Right cardiac atrium (tissue), 5 donors: ENCODE data around the gene SRSF12. TPM values are rescaled to one million over a fixed set of nuclear protein-coding genes. Genes with fewer than 3 reads are reported as not detected.

Experiments used
- ATAC-seq, 2 donors: fragments of 200-7000 bp; cut with Tn5 transposase; one replicate each; pipeline versions ENCODE4 v1.8.0 to v1.9.1; 2020; ENCODE audit warnings: moderate library complexity in 2 of 2, mild to moderate bottlenecking in 1 of 2
- DNase-seq, 3 donors: peaks; one replicate each; pipeline ENCODE4 v3.0.0-alpha.2; 2020
- H3K27ac ChIP-seq: one replicate; pipeline ENCODE4 v1.5.1; 2013; ENCODE audit warnings: mild to moderate bottlenecking, low read length, control low read depth, moderate library complexity
- H3K27me3 ChIP-seq: one replicate; pipeline ENCODE4 v1.6.1; 2013; ENCODE audit not compliant: control insufficient read depth, insufficient read depth
- H3K4me1 ChIP-seq: one replicate; pipeline ENCODE4 v1.6.1; 2013; ENCODE audit warnings: low read length; ENCODE audit not compliant: control insufficient read depth, insufficient read depth
- H3K4me3 ChIP-seq: one replicate; pipeline ENCODE4 v1.5.1; 2013; ENCODE audit warnings: low read length, control low read depth
- H3K9me3 ChIP-seq: one replicate; pipeline ENCODE4 v1.6.1; 2013; ENCODE audit warnings: low read length; ENCODE audit not compliant: control insufficient read depth
- WGBS: extraction: QIAGEN DNeasy Blood & Tissue Kit; methylation state at CpG from one replicate; pipeline ENCODE4 v1.1.7; 2013; 5-methylcytosine and 5-hydroxymethylcytosine counted together
- intact Hi-C, 4 donors: fragments of 100-400 bp; cut with DNase I; formaldehyde crosslinking; loops; one replicate each; pipeline versions ENCODE4 v1.11.0 to v1.14.0; 2022 to 2023
- polyA plus RNA-seq: library from polyadenylated mRNA; stranded (reverse); fragments of 200-250 nt; gene quantifications from one replicate; pipeline ENCODE4 v1.2.3, GENCODE V29; 2013
- total RNA-seq, 4 donors: library from RNA; stranded (reverse); fragmentation: NEBNext Ultra II Directional; extraction: Animal tissue kit (Norgen Biotek cat#: 25700); gene quantifications; one replicate each; pipeline ENCODE4 v1.2.1, GENCODE V29; 2021
- donor health status: healthy with polysubstance abuse.
- donor health status: DM: no; HTN: yes; CAD: no.
- donor health status: DM: no; HTN: no; CAD: no.
- donor health status: DM: no; HTN: yes; CAD: no; lungs with severe emphysema.
- donor health status: DM: yes; HTN: yes; CAD: no.

Gene SRSF12
- total and polyA plus RNA-seq, 5 donors = 0.14 to 0.75 (median 0.31) TPM; not detected in 1

DNA sequence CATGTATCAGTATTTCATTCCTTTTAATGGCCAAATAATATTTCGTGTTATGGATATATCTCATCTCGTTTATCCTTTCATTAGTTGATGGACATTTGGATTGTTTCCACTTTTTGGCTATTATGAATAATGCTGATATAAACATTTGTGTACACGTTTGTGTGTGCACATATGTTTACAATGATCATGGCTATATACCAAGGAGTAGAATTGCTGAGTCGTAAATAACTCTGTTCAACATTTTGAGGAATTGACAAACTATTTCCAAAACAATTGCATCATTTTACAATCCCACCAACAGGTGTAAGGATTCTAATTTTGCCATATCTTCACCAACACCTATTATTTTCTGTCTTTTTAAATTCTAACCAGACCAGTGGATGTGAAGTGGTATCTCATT, 63.7 kb downstream of the SRSF12 start:
- Histone ChIP-seq H3K9me3 (no peaks in the 10 kb centered on the region), H3K27me3 (no peaks in the 10 kb centered on the region), H3K4me1 (peaks cover under 1% of the 10 kb centered on the region), H3K4me3 (no peak overlapping the region), H3K27ac (no peak overlapping the region)
- DNase-seq (no peak), ATAC-seq (no peak)
- 94% methylated on average over 4 of the region's 4 CpGs for WGBS
- intact Hi-C loops = no loop called here

DNA sequence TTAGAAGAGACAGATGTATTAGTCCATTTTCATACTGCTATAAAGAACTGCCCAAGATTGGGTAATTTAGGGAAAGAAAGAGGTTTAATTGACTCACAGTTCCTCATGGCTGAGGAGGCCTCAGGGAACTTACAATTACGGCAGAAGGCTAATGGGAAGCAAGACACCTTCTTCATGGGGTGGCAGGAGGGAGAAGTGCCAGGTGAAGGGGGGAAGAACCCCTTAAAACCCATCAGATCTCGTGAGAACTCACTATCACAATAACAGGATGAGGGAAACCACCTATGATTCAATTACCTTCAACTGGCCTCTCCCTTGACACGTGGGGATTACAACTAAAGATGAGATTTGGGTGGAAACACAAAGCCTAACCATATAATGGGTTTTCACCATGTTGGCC, 66.2 kb downstream of the SRSF12 start:
- Histone ChIP-seq H3K9me3 (no peaks in the 10 kb centered on the region), H3K27me3 (no peaks in the 10 kb centered on the region), H3K4me3 (no peak overlapping the region), H3K27ac (no peak overlapping the region), H3K4me1 (peaks cover 3% of the 10 kb centered on the region)
- 71% methylated on average over 3 of the region's 3 CpGs for WGBS
- intact Hi-C loops = no loop called here
- ATAC-seq = no peak
- no peak for DNase-seq

DNA sequence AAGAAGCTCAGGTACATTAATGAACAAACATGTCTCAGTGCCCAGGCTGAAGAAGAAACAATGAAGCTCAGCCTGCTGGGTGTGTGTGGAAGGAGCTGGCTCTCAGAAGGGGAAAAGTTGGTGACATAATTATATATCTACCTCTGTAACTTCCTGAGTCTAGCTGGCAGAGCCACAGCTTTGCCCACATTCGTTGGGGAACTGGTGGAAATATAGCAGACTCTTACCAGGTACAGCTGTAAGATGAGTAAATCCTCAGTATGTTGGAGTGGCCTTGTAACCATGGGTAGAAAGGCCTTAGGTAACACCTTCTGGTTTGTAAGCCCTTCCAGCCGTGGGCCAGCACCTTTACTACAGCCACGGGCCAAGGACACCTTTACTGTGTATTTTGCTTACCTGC, 67.2 kb downstream of the SRSF12 start:
- Histone ChIP-seq H3K4me1 (peaks cover 3% of the 10 kb centered on the region), H3K27me3 (no peaks in the 10 kb centered on the region), H3K27ac (no peak overlapping the region), H3K4me3 (no peak overlapping the region), H3K9me3 (no peaks in the 10 kb centered on the region)
- 79% methylated on average over 3 of the region's 3 CpGs for WGBS
- no peak for DNase-seq
- peak; percentile 10 to 13 for ATAC-seq
- intact Hi-C loops = no loop called here

DNA sequence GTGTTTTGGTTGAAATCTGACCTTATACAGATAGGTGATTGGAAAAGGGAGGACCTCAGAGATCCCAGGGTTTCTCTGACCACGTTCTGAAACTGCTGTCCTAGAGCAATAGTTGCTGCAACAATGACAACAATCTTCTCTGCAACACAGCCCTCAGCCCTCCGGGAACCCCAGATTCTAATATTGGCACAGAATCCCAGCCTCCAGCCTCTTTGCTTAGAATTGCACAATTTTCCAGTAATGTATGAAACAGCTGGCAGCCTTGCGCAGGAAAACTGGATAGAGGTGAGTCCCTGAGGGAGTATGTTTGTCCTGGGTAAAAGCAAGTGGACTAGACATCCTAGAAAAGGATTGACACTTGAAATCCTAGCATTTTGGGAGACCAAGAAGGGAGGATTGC, 67.7 kb downstream of the SRSF12 start:
- DNase-seq (peak in 2 of 3 donors; percentile 67 to 74), ATAC-seq (peak; percentile 86 to 89)
- WGBS = 31% methylated on average over 3 of the region's 3 CpGs
- intact Hi-C loops = no loop called here
- Histone ChIP-seq H3K27me3 (no peaks in the 10 kb centered on the region), H3K9me3 (no peaks in the 10 kb centered on the region), H3K27ac (no peak overlapping the region), H3K4me3 (no peak overlapping the region), H3K4me1 (peaks cover 3% of the 10 kb centered on the region)

DNA sequence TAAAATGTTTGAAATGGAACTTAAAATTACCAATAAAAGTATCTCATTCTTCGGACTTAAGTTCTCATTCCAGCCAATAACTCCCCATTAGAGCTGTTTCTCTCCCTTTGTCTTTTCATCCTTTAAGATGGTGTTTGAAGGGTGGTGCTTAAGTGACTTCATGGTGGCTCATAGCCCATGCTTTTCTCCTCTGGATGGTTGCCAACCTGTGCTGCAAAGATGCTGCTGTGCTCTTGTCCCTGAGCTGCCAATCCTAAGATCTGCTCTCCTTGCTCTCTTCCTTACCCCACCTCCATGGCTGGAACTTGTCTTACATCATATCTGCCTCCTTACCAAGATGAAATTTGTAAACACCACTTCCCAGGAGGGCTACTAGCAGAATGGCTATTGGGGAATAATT, 68.9 kb downstream of the SRSF12 start:
- Histone ChIP-seq H3K27ac (no peak overlapping the region), H3K4me1 (peaks cover 3% of the 10 kb centered on the region), H3K4me3 (no peak overlapping the region), H3K27me3 (no peaks in the 10 kb centered on the region), H3K9me3 (no peaks in the 10 kb centered on the region)
- ATAC-seq (no peak), DNase-seq (no peak)
- intact Hi-C loops = no loop called here
- 74% methylated on average over 1 of the region's 1 CpG for WGBS

DNA sequence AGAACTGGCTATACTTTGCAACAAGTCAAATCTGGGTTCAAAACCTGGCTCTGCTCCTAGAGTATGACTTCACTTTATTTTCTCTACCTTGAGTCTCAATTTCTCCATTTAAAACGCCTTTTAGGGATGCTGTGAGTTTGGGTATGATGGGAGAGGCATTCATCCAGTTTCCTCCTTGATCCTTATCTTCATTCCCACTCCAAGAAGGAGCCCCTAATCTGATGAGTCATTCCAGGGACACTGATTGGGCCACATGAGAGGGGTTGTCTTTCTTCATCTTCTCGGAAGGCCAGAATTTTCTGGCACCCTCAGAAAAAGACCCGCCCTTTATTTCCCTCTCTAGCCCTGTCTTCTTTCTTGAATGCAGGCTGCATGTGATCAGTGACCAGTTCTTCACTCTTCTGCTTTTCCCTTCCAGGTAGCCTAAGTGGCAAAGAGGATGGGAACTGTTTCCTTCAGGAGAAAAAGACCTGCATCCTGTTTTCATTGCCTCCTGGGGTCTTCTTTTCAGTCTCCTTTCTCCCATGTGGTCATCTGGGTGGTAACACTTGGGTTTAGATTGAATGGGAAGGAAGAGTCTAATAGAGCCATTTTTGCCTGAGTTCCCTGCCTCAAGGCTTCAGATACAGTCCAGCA, 69.5 kb downstream of the SRSF12 start:
- Histone ChIP-seq H3K9me3 (no peaks in the 10 kb centered on the region), H3K4me1 (peaks cover 3% of the 10 kb centered on the region), H3K27ac (no peak overlapping the region), H3K27me3 (no peaks in the 10 kb centered on the region), H3K4me3 (no peak overlapping the region)
- intact Hi-C loops = no loop called here
- no peak for DNase-seq
- ATAC-seq = no peak
- WGBS = 80% methylated on average over 3 of the region's 3 CpGs

DNA sequence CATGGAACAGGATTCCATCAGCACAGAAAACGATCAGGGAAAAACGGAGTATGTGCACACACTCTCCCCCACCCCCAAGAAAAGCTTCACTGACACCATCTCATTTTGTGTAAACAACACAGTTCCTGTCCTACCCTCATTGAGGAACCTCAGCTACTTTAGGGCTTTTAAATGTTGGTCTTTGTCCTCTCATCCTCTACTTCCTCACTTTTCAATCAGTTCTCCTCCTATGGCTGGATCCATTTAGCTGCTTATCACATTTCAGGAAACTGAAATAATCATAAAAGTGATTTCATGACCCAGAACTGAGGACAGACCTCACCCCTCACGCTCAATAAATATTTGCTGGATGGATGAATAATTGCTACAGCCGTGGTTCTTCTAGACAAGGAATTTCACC, 70.4 kb downstream of the SRSF12 start:
- intact Hi-C loops = no loop called here
- Histone ChIP-seq H3K27me3 (no peaks in the 10 kb centered on the region), H3K4me3 (no peak overlapping the region), H3K4me1 (peaks cover 3% of the 10 kb centered on the region), H3K27ac (no peak overlapping the region), H3K9me3 (no peaks in the 10 kb centered on the region)
- no peak for DNase-seq
- no peak for ATAC-seq
- WGBS = 64% methylated on average over 4 of the region's 4 CpGs

Other genes with a start within 250 kb of the SRSF12 start
- gene RNGTT, start 154.5 kb downstream of the SRSF12 start, total RNA-seq = 1 to 10 TPM; 8.1 to 9.5 (median 8.7) TPM
- 3.9 TPM for gene RNGTT, start 154.5 kb downstream of the SRSF12 start, polyA plus RNA-seq
- gene PNRC1, start 37.3 kb downstream of the SRSF12 start, total RNA-seq = 100 to 1,000 TPM; 200 to 225 (median 213) TPM
- gene PNRC1, start 37.3 kb downstream of the SRSF12 start, polyA plus RNA-seq = 82.7 TPM
- 10 to 100 TPM; 11.8 to 17.1 (median 13.0) TPM for gene PM20D2, start 28.0 kb upstream of the SRSF12 start, total RNA-seq
- gene PM20D2, start 28.0 kb upstream of the SRSF12 start, polyA plus RNA-seq = 4.8 TPM
- gene GABRR1, start 99.3 kb upstream of the SRSF12 start, total RNA-seq = not detected
- not detected for gene GABRR1, start 99.3 kb upstream of the SRSF12 start, polyA plus RNA-seq
- under 1 TPM; 0.26 to 0.81 (median 0.38) TPM for gene GABRR2, start 197.2 kb upstream of the SRSF12 start, total RNA-seq
- 0.38 TPM for gene GABRR2, start 197.2 kb upstream of the SRSF12 start, polyA plus RNA-seq
- gene UBE2J1, start 234.7 kb upstream of the SRSF12 start, total RNA-seq = 10 to 100 TPM; 13.8 to 23.6 (median 15.9) TPM
- gene UBE2J1, start 234.7 kb upstream of the SRSF12 start, polyA plus RNA-seq = 12.0 TPM